DLD1 (cell line): ENCODE data around the gene LRBA.
"Not testable (repeated sequence)": the region's sequence is repeated elsewhere in the genome, so short reads cannot be mapped to it uniquely, and the experiment has no call there.

Experiments used
- in situ Hi-C: cut with HindIII; loops from 2 replicates; pipeline ENCODE4 v1.10.0; 2017; ENCODE audit warnings: low sequenced_read_pairs

LRBA gene

GRCh38 chr4:150573534-150573933 is 441.6 kb downstream of the LRBA start:
- in situ Hi-C loops = no loop called here

GRCh38 chr4:150572704-150573504 is 442.2 kb downstream of the LRBA start:
- in situ Hi-C loops = no loop called here

DNA sequence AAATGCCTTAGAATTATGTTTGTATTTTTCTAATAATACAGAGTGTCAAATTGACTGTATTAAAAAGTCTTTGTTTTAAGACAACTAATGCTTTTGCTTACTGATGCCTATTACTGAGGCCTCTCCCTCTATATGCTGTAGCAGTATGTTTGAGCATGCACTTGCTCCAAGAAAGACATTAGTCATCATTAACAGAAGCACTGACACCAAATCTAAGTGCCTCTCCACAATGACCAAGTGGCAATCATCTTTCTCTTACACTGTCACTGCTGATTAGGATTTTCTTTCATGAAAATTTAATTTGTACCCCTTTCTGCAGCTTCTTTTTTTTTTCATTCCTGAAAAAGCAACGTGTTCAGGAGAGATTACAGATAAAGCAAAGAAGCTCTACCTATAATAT is 444.2 kb downstream of the LRBA start:
- in situ Hi-C loops = no loop called here

GRCh38 chr4:150569998-150570535 is 445.0 kb downstream of the LRBA start:
- in situ Hi-C loops = no loop called here

DNA sequence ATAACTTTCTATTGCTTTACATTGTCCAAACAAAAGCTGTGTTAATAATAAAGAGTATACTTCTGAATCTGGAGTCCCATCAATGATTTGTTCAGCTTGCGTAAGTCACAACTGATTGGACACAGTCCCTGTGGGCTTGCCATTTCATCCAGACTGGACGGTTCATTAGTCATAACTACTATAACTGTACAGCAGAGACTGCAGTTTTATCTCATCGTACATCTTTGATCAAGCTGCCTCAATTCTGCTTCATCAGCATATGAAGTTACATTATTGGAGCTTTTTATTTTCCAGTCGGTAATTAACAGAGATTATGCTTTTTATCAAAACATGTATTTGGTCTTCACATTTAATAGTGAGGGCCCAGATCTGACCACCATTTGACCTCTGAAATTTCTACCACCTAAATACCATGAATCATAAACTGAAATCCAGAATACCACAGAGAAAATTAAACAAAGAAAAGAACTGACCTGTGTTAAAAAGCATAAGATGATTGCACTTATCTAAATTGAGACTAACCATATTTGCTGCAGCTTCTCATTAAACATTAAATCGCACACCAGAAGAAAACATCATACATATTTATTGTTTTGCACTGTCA is 445.6 kb downstream of the LRBA start:
- in situ Hi-C loops = no loop called here

GRCh38 chr4:150567070-150567469 is 448.0 kb downstream of the LRBA start:
- in situ Hi-C loops = no loop called here

GRCh38 chr4:150564967-150565366 is 450.1 kb downstream of the LRBA start:
- in situ Hi-C loops = not testable (repeated sequence)

- in situ Hi-C loops = no loop called here
These were observed 452.3 kb downstream of the LRBA start for GRCh38 chr4:150562751-150563150.

DNA sequence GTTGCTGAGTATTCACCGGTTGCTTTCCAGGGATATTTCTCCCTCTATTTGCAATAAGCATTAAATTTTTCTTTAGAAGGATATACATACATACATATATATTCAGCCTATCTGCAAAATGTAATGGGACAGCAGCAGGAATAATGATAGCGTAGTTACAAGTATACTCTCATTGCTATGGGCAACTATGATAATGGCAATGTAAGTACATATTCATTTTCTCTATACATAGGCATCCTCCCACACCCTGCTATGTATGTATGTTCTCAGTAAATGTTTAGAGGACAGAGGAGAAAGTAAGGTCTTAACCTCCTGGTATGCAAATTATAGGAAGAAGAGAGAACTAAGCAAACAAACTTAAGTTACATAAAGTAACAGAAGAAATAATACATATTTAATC is 452.8 kb downstream of the LRBA start:
- in situ Hi-C loops = no loop called here

GRCh38 chr4:150561143-150561737 is 453.8 kb downstream of the LRBA start:
- in situ Hi-C loops = no loop called here

DNA sequence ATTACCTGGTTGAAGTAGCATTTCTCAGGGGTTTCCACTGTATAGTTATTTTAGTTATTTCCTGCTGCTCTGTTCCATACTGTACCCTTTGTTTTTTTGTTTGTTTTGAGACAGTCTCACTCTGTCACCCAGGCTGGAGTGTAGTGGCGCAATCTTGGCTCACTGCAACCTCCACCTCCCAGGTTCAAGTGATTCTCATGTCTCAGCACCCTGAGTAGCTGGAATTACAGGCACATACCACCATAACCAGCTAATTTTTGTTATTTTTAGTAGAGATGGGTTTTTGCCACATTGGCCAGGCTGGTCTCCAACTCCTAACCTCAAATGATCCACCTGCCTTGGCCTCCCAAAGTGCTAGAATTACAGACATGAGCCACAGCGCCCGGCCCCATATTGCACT is 457.3 kb downstream of the LRBA start:
- in situ Hi-C loops = not testable (repeated sequence)

- in situ Hi-C loops = loop anchor here (5.0 kb wide), 1 partner anchor 45 kb away; no protein-coding TSS in a partner anchor
These were observed 467.8 kb downstream of the LRBA start for GRCh38 chr4:150547154-150547838.

DNA sequence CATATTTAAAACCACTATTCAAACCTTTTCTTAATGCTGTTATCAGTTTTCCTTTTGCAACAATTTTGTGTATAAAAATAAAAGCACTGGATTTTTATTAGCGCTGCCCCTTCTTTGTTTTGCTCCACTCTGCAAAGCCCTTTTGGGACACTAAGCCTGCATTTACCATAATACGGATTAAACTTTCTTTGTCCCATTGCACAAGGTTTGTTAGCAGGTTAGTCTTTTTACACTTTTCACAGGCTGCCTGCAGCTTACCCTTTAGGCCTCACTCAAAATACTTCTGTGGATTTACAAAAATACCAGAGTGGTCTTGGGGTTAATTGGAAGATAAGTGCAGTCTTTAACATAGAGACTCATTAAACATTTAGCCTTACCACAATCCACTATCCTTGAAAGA is 468.8 kb downstream of the LRBA start:
- in situ Hi-C loops = loop anchor here (5.0 kb wide), 1 partner anchor 44 kb away; no protein-coding TSS in a partner anchor

GRCh38 chr4:150543042-150543441 is 472.0 kb downstream of the LRBA start:
- in situ Hi-C loops = no loop called here

DNA sequence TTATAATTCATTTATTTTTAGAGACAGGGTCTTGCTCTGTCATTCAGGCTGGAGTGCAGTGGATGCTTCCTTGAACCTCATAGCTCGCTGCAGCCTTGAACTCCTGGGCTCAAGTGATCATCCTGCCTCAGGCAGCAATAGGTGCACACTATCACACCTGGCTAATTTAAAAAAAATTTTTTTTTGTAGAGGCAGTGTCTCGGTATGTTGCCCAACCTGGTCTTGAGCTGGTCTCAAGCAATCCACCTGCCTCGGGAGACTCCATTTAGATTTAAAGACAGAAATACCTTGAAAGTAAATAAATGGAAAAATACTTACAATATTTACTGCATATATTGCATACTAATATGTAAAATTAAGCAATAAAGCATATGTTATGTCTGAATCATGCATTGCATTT is 473.4 kb downstream of the LRBA start:
- in situ Hi-C loops = no loop called here

- in situ Hi-C loops = no loop called here
These were observed 474.1 kb downstream of the LRBA start for GRCh38 chr4:150540959-150541360.

DNA sequence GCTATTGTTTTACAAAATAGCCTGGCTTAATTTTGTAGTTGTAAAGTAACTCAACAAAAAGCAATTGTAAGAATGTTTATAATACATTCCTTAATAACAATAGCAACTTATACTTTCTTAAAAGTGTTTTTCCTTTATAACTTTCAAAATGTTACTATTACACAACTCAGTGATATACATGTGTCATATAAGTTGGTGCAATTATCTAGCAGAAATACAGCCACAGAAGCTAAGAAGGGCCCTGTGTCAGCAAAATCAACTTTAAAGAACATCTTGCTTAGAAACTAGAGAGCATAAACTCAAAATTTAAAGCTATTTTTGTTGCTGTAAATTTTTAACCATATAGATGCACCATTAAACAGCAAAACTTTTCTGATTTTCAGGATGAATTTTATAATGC is 474.5 kb downstream of the LRBA start:
- in situ Hi-C loops = no loop called here

GRCh38 chr4:150537911-150538310 is 477.2 kb downstream of the LRBA start:
- in situ Hi-C loops = not testable (repeated sequence)

- in situ Hi-C loops = no loop called here
These were observed 480.3 kb downstream of the LRBA start for GRCh38 chr4:150534818-150535217.

DNA sequence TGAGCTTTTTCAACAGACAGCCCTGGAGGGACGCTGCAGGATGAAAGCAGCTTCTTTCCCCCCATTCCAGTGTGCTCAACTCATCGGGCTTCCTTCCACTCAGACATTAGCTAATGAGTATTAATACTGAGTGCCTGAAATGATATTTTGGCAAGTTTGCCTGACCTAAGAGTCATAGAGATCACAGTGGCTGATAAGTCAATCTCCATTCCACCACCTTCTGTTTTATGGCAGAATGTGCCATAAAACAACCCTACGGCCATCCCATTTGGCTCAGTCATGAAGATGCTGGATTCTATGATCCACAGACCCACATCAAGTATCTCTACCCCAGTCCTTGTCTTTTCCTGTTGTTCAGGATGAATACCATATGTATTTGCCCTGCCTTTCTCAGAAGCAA is 481.4 kb downstream of the LRBA start:
- in situ Hi-C loops = no loop called here

DNA sequence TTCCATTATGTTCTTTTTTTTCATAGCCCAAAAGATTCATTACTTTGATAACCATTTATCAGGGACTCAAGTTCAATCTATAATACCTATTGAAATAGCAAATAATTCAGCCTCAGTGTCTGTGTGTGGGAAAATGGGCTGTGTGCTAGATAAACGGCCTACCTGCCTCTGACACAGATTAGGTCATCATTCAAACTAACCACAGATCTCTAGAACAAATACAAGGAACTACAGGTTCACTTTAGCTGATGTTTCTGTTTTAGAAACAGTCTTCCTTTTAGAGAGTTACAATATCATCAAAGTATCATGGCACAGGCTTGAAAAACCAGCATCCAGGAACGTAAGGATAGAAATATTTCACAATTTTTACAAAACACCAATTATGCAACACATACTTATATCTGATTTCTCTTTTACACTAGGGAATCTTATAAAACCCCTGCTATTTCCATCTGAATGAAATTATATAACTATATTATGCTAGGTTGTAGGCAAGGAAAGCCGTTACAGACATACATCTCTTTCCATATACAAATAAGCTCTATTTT is 489.7 kb downstream of the LRBA start:
- in situ Hi-C loops = no loop called here
